ENCODE results near the gene HIVEP1. TPM values are rescaled to one million over a fixed set of nuclear protein-coding genes. Genes with fewer than 3 reads are reported as not detected.

HIVEP1 gene
- total RNA-seq, 4 donors from 2014 or later = 23.2 to 41.5 (median 32.6) TPM

DNA sequence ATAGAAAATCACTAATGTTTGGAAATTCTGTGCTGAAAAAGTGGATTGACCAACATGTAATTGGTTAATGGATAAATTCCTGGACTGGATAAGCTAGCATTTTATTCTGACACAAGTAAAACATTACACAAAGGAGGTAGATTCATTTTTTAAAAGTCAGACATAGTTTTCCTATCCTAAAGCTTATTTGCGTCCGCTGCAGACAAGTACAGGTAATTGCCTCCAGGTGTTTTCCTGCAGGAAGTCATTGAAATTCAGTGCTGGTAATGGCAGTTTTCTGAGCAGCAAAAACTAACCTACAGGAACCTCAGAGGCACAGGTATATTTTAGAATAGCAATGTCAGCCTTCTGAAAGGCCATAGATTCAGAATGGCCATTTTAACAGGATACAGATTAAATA lies 20.0 kb upstream of the HIVEP1 start:
- intact Hi-C loops (cut with DNase I; ENCODE audit: low total_unique reads) = no loop called here
- DNase-seq (ENCODE audit: low spot score in 2 of 2) = no peak
- 58 to 74% methylated on average over 2 of the region's 2 CpGs for WGBS, 2 donors

DNA sequence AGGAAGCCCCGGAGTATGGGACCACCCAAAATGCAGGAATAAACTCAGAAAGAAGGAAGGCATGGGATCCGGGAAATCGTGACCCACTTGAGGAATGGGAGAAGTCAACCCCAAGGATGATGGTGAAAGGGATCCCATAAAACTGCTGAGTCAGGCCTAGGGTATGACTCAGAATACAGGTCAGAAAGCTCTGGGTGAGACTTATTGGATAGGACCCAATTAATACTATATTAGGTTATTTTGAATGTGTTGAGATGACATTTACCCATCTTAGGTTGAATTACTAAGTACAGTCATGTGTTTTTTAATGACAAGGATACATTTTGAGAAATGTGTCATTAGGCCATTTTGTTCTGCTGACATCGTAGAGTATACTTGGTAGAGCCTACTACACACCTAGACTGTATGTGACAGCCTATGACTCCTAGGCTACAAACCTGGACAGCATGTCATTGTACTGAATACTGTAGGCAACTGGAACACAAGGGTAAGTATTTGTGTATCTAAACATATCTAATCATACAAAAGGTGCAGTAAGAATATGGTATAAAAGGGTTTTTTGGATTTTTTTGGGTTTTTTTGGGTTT lies 17.1 kb upstream of the HIVEP1 start:
- no peak overlapping the region for H3K4me3 ChIP-seq (ENCODE audit: low read depth, poor library complexity, severe bottlenecking)
- intact Hi-C loops (cut with DNase I; ENCODE audit: low total_unique reads) = no loop called here
- TF ChIP-seq POLR2A (IDR thresholded peaks at IDR 0.05) = no peak
- 86 to 97% methylated on average over 4 of the region's 4 CpGs for WGBS, 2 donors
- DNase-seq (ENCODE audit: low spot score in 2 of 2) = no peak

More for the DNA sequence above, 20.0 kb upstream of the HIVEP1 start:
- TF ChIP-seq, protein P1, sequence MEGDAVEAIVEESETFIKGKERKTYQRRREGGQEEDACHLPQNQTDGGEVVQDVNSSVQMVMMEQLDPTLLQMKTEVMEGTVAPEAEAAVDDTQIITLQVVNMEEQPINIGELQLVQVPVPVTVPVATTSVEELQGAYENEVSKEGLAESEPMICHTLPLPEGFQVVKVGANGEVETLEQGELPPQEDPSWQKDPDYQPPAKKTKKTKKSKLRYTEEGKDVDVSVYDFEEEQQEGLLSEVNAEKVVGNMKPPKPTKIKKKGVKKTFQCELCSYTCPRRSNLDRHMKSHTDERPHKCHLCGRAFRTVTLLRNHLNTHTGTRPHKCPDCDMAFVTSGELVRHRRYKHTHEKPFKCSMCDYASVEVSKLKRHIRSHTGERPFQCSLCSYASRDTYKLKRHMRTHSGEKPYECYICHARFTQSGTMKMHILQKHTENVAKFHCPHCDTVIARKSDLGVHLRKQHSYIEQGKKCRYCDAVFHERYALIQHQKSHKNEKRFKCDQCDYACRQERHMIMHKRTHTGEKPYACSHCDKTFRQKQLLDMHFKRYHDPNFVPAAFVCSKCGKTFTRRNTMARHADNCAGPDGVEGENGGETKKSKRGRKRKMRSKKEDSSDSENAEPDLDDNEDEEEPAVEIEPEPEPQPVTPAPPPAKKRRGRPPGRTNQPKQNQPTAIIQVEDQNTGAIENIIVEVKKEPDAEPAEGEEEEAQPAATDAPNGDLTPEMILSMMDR (IDR thresholded peaks at IDR 0.05) = no peak
- TF ChIP-seq POLR2A (IDR thresholded peaks at IDR 0.05) = no peak
- no peak overlapping the region for H3K4me3 ChIP-seq (ENCODE audit: low read depth, poor library complexity, severe bottlenecking)

DNA sequence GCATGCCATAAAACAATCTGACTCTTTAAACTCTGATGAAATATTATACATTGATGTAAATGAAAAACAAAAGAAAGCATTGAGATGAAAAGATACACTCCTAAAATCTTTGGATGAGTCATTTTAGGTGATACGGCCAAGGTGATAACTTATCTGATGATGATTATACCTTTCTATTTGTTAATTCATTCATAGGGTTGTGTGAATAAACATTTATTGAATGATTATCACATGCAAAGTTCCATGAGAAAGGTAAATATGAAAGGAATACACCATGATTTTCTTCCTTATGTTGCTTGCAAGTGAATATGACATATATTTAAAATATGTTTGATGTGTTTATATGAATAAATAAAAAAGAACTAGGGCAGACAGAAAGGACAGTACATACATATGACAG lies 15.4 kb upstream of the HIVEP1 start:
- H3K4me3 ChIP-seq (ENCODE audit: low read depth, poor library complexity, severe bottlenecking) = no peak overlapping the region
- WGBS, 2 donors = 62 to 65% methylated on average over 1 of the region's 1 CpG
- TF ChIP-seq POLR2A (IDR thresholded peaks at IDR 0.05) = no peak
- TF ChIP-seq, protein P1 (IDR thresholded peaks at IDR 0.05) = no peak
- intact Hi-C loops (cut with DNase I; ENCODE audit: low total_unique reads) = no loop called here
- DNase-seq (ENCODE audit: low spot score in 2 of 2) = no peak

DNA sequence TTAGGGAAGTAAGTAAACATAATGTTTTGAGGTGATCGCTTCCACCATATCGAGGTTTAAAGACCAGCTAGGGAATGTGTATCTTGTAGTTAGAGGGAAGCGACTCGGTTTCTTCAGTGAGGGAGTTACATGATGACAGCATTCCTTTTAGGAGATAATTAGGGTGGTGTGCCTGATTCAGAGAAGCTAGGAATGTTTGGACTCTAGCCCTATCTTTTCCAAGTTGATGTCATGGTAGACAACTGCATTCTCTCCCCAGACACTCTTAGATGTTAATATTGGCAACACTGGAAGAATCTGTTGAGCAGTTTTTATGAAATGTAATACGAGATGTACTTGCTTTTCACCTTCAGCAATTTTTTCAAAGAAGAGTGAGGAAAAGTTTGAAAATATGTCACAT lies 12.9 kb upstream of the HIVEP1 start:
- no peak for TF ChIP-seq POLR2A (IDR thresholded peaks at IDR 0.05)
- TF ChIP-seq, protein P1 (IDR thresholded peaks at IDR 0.05) = no peak
- no peak for DNase-seq (ENCODE audit: low spot score in 2 of 2)
- intact Hi-C loops (cut with DNase I; ENCODE audit: low total_unique reads) = no loop called here
- no peak overlapping the region for H3K4me3 ChIP-seq (ENCODE audit: low read depth, poor library complexity, severe bottlenecking)
- 71 to 75% methylated on average over 5 of the region's 5 CpGs for WGBS, 2 donors

DNA sequence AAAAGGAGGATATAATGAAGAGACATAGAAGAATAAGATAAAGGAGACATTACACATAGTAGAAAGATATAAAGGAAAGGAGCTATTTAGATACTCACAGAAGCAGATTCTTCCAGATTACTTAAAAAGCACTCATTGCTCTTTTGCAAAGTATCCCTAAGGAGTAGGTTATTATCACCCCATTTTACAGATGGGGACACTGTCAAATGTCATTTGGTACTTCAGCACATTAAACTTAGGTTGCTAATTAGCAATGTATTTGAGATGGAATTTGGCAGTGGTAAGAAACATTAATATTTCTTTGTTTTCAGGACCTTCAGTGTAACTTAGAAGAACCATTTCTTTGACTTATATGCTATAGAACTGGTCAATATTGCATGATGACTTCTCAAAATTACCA lies 11.9 kb upstream of the HIVEP1 start:
- intact Hi-C loops (cut with DNase I; ENCODE audit: low total_unique reads) = no loop called here
- TF ChIP-seq, protein P1 (IDR thresholded peaks at IDR 0.05) = no peak
- no peak for TF ChIP-seq POLR2A (IDR thresholded peaks at IDR 0.05)
- H3K4me3 ChIP-seq (ENCODE audit: low read depth, poor library complexity, severe bottlenecking) = no peak overlapping the region

DNA sequence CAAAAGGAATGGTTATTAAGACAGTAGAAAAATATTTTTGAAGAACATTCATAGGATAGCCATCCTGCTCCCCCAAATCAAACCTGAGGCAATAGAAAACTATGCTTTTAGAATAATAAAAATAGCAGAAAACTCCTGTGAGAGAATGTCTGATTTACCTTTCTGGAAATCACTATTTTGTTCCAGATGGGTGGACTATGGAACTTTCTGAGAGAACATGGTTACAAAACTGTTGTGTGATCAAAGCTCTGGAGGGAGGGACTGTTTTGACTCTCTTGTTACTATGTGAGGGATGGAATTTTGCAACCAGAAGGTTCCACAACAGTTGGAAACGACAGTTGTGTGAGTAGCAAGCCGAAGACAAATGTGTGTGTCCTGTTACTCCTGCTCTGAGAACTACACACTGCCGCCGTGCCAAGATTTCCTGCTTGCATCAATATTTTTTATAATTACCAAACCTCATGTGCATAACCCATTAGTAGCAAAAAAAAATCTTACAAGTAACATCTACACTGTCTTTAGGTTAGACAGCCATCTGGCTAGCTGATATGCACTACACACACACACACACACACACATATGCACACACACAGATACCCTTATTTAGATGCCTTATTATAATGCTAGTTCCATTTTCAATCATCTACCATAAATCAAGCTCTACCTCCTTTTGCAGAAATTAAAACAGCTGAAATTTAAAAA lies 11.0 kb upstream of the HIVEP1 start:
- TF ChIP-seq, protein P1 (IDR thresholded peaks at IDR 0.05) = no peak
- TF ChIP-seq POLR2A (IDR thresholded peaks at IDR 0.05) = no peak
- no peak overlapping the region for H3K4me3 ChIP-seq (ENCODE audit: low read depth, poor library complexity, severe bottlenecking)
- 23 to 34% methylated on average over 4 of the region's 4 CpGs for WGBS, 2 donors
- intact Hi-C loops (cut with DNase I; ENCODE audit: low total_unique reads) = no loop called here
- peak; percentile 62 to 92 for DNase-seq (ENCODE audit: low spot score in 2 of 2)

More for the DNA sequence above, 11.9 kb upstream of the HIVEP1 start:
- DNase-seq (ENCODE audit: low spot score in 2 of 2) = no peak
